Caco-2 (cell line): ENCODE data around the gene NXPE2. TPM values are rescaled to one million over a fixed set of nuclear protein-coding genes. Genes with fewer than 3 reads are reported as not detected.
"Not testable (repeated sequence)": the region's sequence is repeated elsewhere in the genome, so short reads cannot be mapped to it uniquely, and the experiment has no call there.

Source experiments
- Bru-seq: library from RNA; stranded (reverse); fragments of 400-500 nt; gene quantifications from one replicate; lab custom pipeline; 2021; lab: Mats Ljungman, UMichigan
- BruChase-seq, 2 experiments: library from RNA; stranded (reverse); fragments of 400-500 nt; gene quantifications; one replicate each; lab custom pipeline; 2021; lab: Mats Ljungman, UMichigan
- BruUV-seq: library from RNA; stranded (reverse); fragments of 400-500 nt; replicated peaks from 2 replicates; lab custom pipeline; 2021; lab: Mats Ljungman, UMichigan
- CTCF ChIA-PET: fragments of 300-600 bp; sonication (Branson Sonifier 250); formaldehyde crosslinking; loops from one replicate; lab custom pipeline; 2022; ENCODE audit warnings: antibody characterized with exemption; lab: Charles Lee
- POLR2A ChIA-PET: fragments of 300-600 bp; sonication (Branson Sonifier 250); formaldehyde crosslinking; loops from one replicate; lab custom pipeline; 2022; ENCODE audit warnings: antibody characterized with exemption; lab: Charles Lee
- DNase-seq, 2 experiments: peaks; one replicate each; pipeline versions ENCODE4 v3.0.0 to v3.0.0-alpha.2; 2020 to 2022
- H3K27me3 ChIP-seq: replicated peaks from 2 replicates; pipeline ENCODE4 v1.6.0; 2011; ENCODE audit warnings: low read length; ENCODE audit not compliant: control insufficient read depth, insufficient read depth
- H3K36me3 ChIP-seq: 2 replicates; pipeline ENCODE4 v1.5.1; 2011; ENCODE audit warnings: low read length; ENCODE audit not compliant: control insufficient read depth, insufficient read depth
- H3K4me1 ChIP-seq: fragments of 250-450 bp; sonication (Bioruptor Pico); 2 replicates; pipeline ENCODE4 v1.5.1; 2020; ENCODE audit warnings: mild to moderate bottlenecking
- H3K4me3 ChIP-seq: 2 replicates; pipeline ENCODE4 v1.5.1; 2011; ENCODE audit warnings: low read depth, mild to moderate bottlenecking, control low read depth, low read length
- H3K9me3 ChIP-seq: fragments of 250-450 bp; sonication (Bioruptor Pico); 2 replicates; pipeline ENCODE4 v1.5.1; 2020; ENCODE audit warnings: mild to moderate bottlenecking, moderate library complexity
- H3K27ac Mint-ChIP-seq: one replicate; pipeline ENCODE4 v1.8.0; 2022; ENCODE audit warnings: mixed read lengths; ENCODE audit not compliant: unreplicated experiment
- H3K27me3 Mint-ChIP-seq: one replicate; pipeline ENCODE4 v1.8.0; 2022; ENCODE audit warnings: mixed read lengths; ENCODE audit not compliant: insufficient read depth, unreplicated experiment
- H3K36me3 Mint-ChIP-seq: one replicate; pipeline ENCODE4 v1.8.0; 2022; ENCODE audit warnings: mild to moderate bottlenecking, mixed read lengths; ENCODE audit not compliant: insufficient read depth, unreplicated experiment
- H3K4me1 Mint-ChIP-seq: one replicate; pipeline ENCODE4 v1.8.0; 2022; ENCODE audit warnings: low read depth, mixed read lengths; ENCODE audit not compliant: unreplicated experiment
- H3K4me3 Mint-ChIP-seq: one replicate; pipeline ENCODE4 v1.8.0; 2022; ENCODE audit warnings: mild to moderate bottlenecking, moderate library complexity, mixed read lengths; ENCODE audit not compliant: unreplicated experiment
- H3K9me3 Mint-ChIP-seq: one replicate; pipeline ENCODE4 v1.8.0; 2022; ENCODE audit warnings: mixed read lengths; ENCODE audit not compliant: unreplicated experiment
- CTCF ChIP-seq, 2 experiments: fragments of 200-600 bp in 1 of 2; IDR thresholded peaks; 1 replicate in 1 of 2; 2 replicates in 1 of 2; pipeline versions ENCODE4 v1.5.1 to v1.8.0; 2011 to 2022; ENCODE audit warnings: antibody characterized with exemption in 1 of 2, control low read depth in 1 of 2, inconsistent platforms in 1 of 2, low read depth in 1 of 2, low read length in 1 of 2, mild to moderate bottlenecking in 1 of 2, moderate library complexity in 1 of 2; ENCODE audit not compliant: insufficient read depth in 1 of 2, severe bottlenecking in 1 of 2, unreplicated experiment in 1 of 2
- intact Hi-C: fragments of 100-400 bp; cut with micrococcal nuclease; formaldehyde crosslinking; loops from one replicate; pipeline ENCODE4 v1.10.0; 2022; ENCODE audit not compliant: unreplicated experiment
- long read RNA-seq: library from polyadenylated mRNA; stranded (forward); transcript quantifications from one replicate; pipeline ENCODE4 v2.0.0, GENCODE V29; 2022
- total RNA-seq: library from RNA; stranded (reverse); gene quantifications from 2 replicates; pipeline ENCODE4 v1.2.3, GENCODE V29; 2022

The NXPE2 gene
- total RNA-seq (not detected in 2 replicates), Bru-seq, nascent RNA (percentile 16 among the genes with signal in this experiment), BruChase-seq, experiment 1, labeled RNA remaining after a 2-hour chase (percentile 17 among the genes with signal in this experiment), BruChase-seq, experiment 2, labeled RNA remaining after a 6-hour chase (percentile 21 among the genes with signal in this experiment)
- long read RNA-seq = 0 reads

DNA sequence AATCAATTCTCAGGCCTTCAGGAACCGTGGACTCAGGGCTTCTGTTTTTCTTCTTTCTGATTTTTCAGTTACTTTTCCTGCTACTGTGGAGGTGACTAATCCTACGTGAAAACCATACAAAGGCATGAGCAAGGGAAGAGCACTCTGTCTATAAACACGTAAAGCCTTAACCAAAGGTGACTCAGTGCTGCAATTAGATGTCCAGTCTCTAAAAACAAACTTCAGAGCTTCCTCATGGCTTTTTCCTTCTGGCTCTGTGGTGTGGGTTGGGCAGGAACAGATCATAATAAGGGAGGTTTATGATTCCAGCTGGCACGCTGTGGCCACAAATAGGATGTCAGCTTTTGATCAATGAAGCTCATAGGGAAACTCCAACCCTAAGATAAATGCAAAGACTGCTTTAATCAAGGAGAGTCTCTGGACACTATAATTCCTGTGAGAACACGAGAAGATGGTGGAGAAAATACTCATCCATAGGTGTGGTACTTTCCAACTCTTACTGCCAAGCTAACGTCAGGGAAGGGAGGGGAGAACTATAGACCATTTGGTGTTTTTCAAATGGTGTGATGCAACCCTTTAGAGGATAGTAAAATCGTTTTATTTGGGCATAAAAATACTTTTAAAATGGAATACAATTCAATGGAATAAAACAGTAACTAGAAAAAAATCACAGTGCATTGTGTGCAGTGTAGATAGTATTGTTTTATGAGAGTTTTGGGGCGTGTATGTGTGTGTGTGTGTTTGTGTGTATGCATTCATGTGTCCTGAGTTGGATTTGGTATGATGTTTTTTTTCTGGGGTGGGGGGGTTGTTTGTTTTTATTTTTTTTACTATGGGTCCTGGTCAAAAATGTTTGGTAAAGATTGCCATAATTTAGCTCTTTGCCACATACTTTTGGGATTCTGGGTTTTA is at the start of gene NXPE2:
Gene NXPE2, plus strand, starts transcription at position 403 of the 912 bp plus-strand sequence. Its CDS starts 49 bp downstream, at position 452.
- Mint-ChIP-seq H3K9me3 (peaks cover 20% of the 10 kb centered on the region), H3K4me3 (no peak within 1 kb of the TSS), H3K4me1 (no peaks in the 10 kb centered on the region), H3K27ac (no peak within 1 kb of the TSS), H3K27me3 (no peaks in the 10 kb centered on the region), H3K36me3 (no peaks in the 10 kb centered on the region)
- DNase-seq = no peak
- intact Hi-C loops = no loop called here
- no peaks in the 10 kb centered on the region for H3K4me1 ChIP-seq
- no peaks in the 10 kb centered on the region for H3K36me3 ChIP-seq
- POLR2A ChIA-PET = no interaction called here
- TF ChIP-seq CTCF (IDR thresholded peaks at IDR 0.05; ENCODE audit: insufficient read depth in 1 of 2, low read depth in 1 of 2, low read length in 1 of 2, severe bottlenecking in 1 of 2, unreplicated experiment in 1 of 2) = no peak
- H3K9me3 ChIP-seq = peaks cover 19% of the 10 kb centered on the region
- no peaks in the 10 kb centered on the region for H3K27me3 ChIP-seq
- H3K4me3 ChIP-seq = no peak within 1 kb of the TSS
- no TSS peak for BruUV-seq
- CTCF ChIA-PET = no interaction called here

DNA sequence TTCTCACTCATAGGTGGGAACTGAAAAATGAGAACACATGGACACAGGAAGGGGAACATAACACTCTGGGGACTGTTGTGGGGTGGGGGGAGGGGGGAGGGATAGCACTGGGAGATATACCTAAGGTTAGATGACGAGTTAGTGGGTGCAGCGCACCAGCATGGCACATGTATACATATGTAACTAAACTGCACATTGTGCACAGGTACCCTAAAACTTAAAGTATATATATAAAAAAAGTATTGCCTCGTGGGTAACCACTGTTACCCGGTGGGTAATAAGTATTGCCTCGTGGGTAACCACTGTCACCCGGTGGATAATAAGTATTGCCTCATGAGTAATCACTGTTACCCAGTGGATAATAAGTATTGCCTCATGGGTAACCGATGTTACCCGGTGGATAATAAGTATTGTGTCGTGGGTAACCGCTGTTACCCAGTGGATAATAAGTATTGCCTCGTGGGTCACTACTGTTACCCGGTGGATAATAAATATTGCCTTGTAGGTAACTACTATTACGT is 46.8 kb upstream of the NXPE2 start:
- BruUV-seq, intact Hi-C loops, H3K9me3 ChIP-seq, H3K4me3 ChIP-seq, H3K27ac Mint-ChIP-seq, H3K9me3 Mint-ChIP-seq, H3K4me3 Mint-ChIP-seq, H3K36me3 ChIP-seq, CTCF ChIA-PET, H3K4me1 ChIP-seq, DNase-seq, POLR2A ChIA-PET, H3K36me3 Mint-ChIP-seq, H3K4me1 Mint-ChIP-seq, H3K27me3 Mint-ChIP-seq, H3K27me3 ChIP-seq: not testable (repeated sequence)

DNA sequence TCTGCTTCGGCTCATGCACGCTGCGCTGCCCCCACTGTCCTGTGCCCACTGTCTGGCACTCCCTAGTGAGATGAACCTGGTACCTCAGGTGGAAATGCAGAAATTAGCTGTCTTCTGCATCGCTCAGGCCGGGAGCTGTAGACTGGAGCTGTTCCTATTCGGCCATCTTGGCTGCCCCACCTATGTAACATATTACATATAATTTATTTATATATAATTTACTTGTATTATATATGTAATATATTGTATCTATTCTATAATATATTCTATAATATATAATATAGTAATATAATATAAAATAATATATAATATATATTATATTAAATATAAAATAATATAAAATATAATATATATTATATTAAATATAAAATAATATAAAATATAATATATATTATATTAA is 38.9 kb upstream of the NXPE2 start:
- H3K27ac Mint-ChIP-seq, H3K4me3 ChIP-seq, BruUV-seq, CTCF ChIA-PET, H3K36me3 ChIP-seq, H3K27me3 ChIP-seq, H3K4me1 Mint-ChIP-seq, H3K9me3 ChIP-seq, H3K9me3 Mint-ChIP-seq, H3K36me3 Mint-ChIP-seq, H3K4me1 ChIP-seq, DNase-seq, intact Hi-C loops, H3K27me3 Mint-ChIP-seq, POLR2A ChIA-PET, H3K4me3 Mint-ChIP-seq: not testable (repeated sequence)

DNA sequence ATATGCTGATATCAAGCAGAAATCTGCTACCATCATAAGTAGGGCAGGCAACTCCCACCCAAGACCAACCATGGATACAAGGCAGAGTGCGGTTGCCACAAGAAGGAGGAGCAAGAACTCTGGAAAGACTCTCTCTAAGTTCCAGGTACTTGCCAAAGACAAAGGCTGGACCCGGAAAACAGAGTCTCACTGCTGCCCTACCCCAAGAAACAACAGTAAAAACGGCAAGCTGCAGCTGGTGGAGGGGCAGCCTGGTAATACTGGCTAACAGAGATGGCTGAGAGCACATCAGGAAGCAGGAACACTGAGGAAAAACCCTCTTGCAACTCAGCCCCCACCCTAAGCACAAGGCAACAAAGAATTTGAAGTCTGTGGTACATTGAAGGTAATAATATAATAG is 27.7 kb upstream of the NXPE2 start:
- 0 out of 2 replicates have a peak, but pooled peaks cover 7% of the 10 kb centered on the region for H3K9me3 ChIP-seq
- BruUV-seq = no TSS peak
- Mint-ChIP-seq H3K36me3 (no peaks in the 10 kb centered on the region), H3K4me3 (no peak overlapping the region), H3K4me1 (peaks cover 4% of the 10 kb centered on the region), H3K27ac (no peak overlapping the region), H3K27me3 (no peaks in the 10 kb centered on the region), H3K9me3 (no peaks in the 10 kb centered on the region)
- H3K4me3 ChIP-seq = no peak overlapping the region
- no peaks in the 10 kb centered on the region for H3K4me1 ChIP-seq
- 0 out of 2 replicates have a peak, but pooled peaks cover 1% of the 10 kb centered on the region for H3K27me3 ChIP-seq
- no peak for TF ChIP-seq CTCF (IDR thresholded peaks at IDR 0.05; ENCODE audit: insufficient read depth in 1 of 2, low read depth in 1 of 2, low read length in 1 of 2, severe bottlenecking in 1 of 2, unreplicated experiment in 1 of 2)
- DNase-seq = no peak
- ChIA-PET POLR2A (no interaction called here), CTCF (no interaction called here)
- intact Hi-C loops = no loop called here
- no peaks in the 10 kb centered on the region for H3K36me3 ChIP-seq
